ENCODE measurements around the gene DLAT. TPM values are rescaled to one million over a fixed set of nuclear protein-coding genes. Genes with fewer than 3 reads are reported as not detected.

The DLAT gene
- total RNA-seq, 1 donor from 2014 or later = 24.9 TPM

- H3K36me3 Mint-ChIP-seq (ENCODE audit: low read depth) = no peaks in the 10 kb centered on the region
- H3K9me3 Mint-ChIP-seq (ENCODE audit: low read depth) = peaks cover 3% of the 10 kb centered on the region
- H3K4me1 Mint-ChIP-seq (ENCODE audit: low read depth) = peaks cover 7% of the 10 kb centered on the region
- no peak for DNase-seq (ENCODE audit: low spot score)
- H3K4me3 Mint-ChIP-seq (ENCODE audit: unreplicated experiment) = no peak overlapping the region
- no peaks in the 10 kb centered on the region for H3K27me3 Mint-ChIP-seq (ENCODE audit: low read depth)
- no peak overlapping the region for H3K27ac Mint-ChIP-seq (ENCODE audit: unreplicated experiment)
- no peak for TF ChIP-seq CTCF (IDR thresholded peaks at IDR 0.05)
These were observed 80.9 kb downstream of the DLAT start for GRCh38 chr11:112106070-112106469.

Other genes with a start within 250 kb of the DLAT start
- 28.9 to 34.5 TPM (median 29.8 TPM) in 3 replicates for gene ALG9, start 153.8 kb upstream of the DLAT start, total RNA-seq
- 1.3 to 2.5 TPM (median 1.6 TPM) in 3 replicates for gene FDXACB1, start 146.2 kb upstream of the DLAT start, total RNA-seq
- 10.2 to 12.7 TPM (median 11.3 TPM) in 3 replicates for gene CFAP68, start 145.9 kb upstream of the DLAT start, total RNA-seq
- 770 to 1,975 TPM (median 1,937 TPM) in 3 replicates for gene CRYAB, start 113.6 kb upstream of the DLAT start, total RNA-seq
- gene HSPB2, start 112.7 kb upstream of the DLAT start, total RNA-seq = 1.0 to 2.9 TPM (median 2.4 TPM) in 3 replicates
- gene C11orf52, start 106.5 kb upstream of the DLAT start, total RNA-seq = 0.67 to 2.0 TPM (median 0.72 TPM) in 3 replicates
- gene DIXDC1, start 88.1 kb upstream of the DLAT start, total RNA-seq = 28.0 to 41.9 TPM (median 29.6 TPM) in 3 replicates
- gene PIH1D2, start 48.6 kb downstream of the DLAT start, total RNA-seq = 0.62 to 1.4 TPM (median 1.3 TPM) in 3 replicates
- 15.5 to 18.5 TPM (median 18.2 TPM) in 3 replicates for gene NKAPD1, start 48.9 kb downstream of the DLAT start, total RNA-seq
- 56.3 to 67.9 TPM (median 56.5 TPM) in 3 replicates for gene TIMM8B, start 61.3 kb downstream of the DLAT start, total RNA-seq
- 52.0 to 62.8 TPM (median 61.5 TPM) in 3 replicates for gene SDHD, start 61.5 kb downstream of the DLAT start, total RNA-seq
- 0.80 to 0.97 TPM (median 0.85 TPM) in 3 replicates for gene IL18, start 138.7 kb downstream of the DLAT start, total RNA-seq
- 0.75 TPM in 1 of 3 replicates, not detected in the others for gene TEX12, start 142.0 kb downstream of the DLAT start, total RNA-seq
- 1.2 to 1.9 TPM (median 1.7 TPM) in 3 replicates for gene BCO2, start 150.1 kb downstream of the DLAT start, total RNA-seq
- gene PTS, start 201.0 kb downstream of the DLAT start, total RNA-seq = 43.6 to 64.3 TPM (median 45.8 TPM) in 3 replicates
- not detected in 3 replicates for gene PLET1, start 235.5 kb downstream of the DLAT start, total RNA-seq